GM23338 (cell line): ENCODE data around the gene CLP1. TPM values are rescaled to one million over a fixed set of nuclear protein-coding genes. Genes with fewer than 3 reads are reported as not detected.

Experiments used
- ATAC-seq: fragments of 200-7000 bp; cut with Tn5 transposase; 3 replicates; pipeline ENCODE4 v1.9.1; 2020
- DNase-seq: peaks from one replicate; pipeline ENCODE4 v3.0.0-alpha.2; 2015; ENCODE audit warnings: low spot score
- H2AFZ ChIP-seq: fragments of 200-600 bp; sonication (generic); 2 replicates; pipeline ENCODE4 v1.8.0; 2016; ENCODE audit warnings: antibody characterized with exemption, mild to moderate bottlenecking, moderate library complexity
- H3F3A ChIP-seq: fragments of 200-600 bp; sonication (generic); replicated peaks from 2 replicates; pipeline ENCODE4 v1.8.0; 2017; ENCODE audit warnings: antibody characterized with exemption, mixed run types, low read depth
- H3K27ac ChIP-seq: fragments of 200-600 bp; sonication (generic); 2 replicates; pipeline ENCODE4 v1.6.1; 2016; ENCODE audit warnings: low read depth
- H3K27me3 ChIP-seq: fragments of 200-600 bp; sonication (generic); 2 replicates; pipeline ENCODE4 v1.8.0; 2016; ENCODE audit warnings: mild to moderate bottlenecking, mixed run types, moderate library complexity; ENCODE audit not compliant: insufficient read depth
- H3K36me3 ChIP-seq: fragments of 200-600 bp; sonication (generic); 2 replicates; pipeline ENCODE4 v1.8.0; 2016; ENCODE audit warnings: mild to moderate bottlenecking; ENCODE audit not compliant: insufficient read depth
- H3K4me1 ChIP-seq: fragments of 200-600 bp; sonication (generic); 2 replicates; pipeline ENCODE4 v1.8.0; 2016; ENCODE audit warnings: mild to moderate bottlenecking, moderate library complexity; ENCODE audit not compliant: insufficient read depth
- H3K4me2 ChIP-seq: fragments of 200-600 bp; sonication (generic); 2 replicates; pipeline ENCODE4 v1.7.1; 2017; ENCODE audit warnings: mixed run types
- H3K4me3 ChIP-seq: fragments of 200-600 bp; sonication (generic); 2 replicates; pipeline ENCODE4 v1.6.1; 2016; ENCODE audit warnings: mixed run types
- H3K79me2 ChIP-seq: fragments of 200-600 bp; sonication (generic); replicated peaks from 2 replicates; pipeline ENCODE4 v1.8.0; 2017; ENCODE audit warnings: mild to moderate bottlenecking; ENCODE audit not compliant: insufficient read depth
- H3K9me2 ChIP-seq: fragments of 200-600 bp; sonication (generic); 2 replicates; pipeline ENCODE4 v1.8.0; 2017; ENCODE audit not compliant: insufficient read depth
- H4K20me1 ChIP-seq: fragments of 200-600 bp; sonication (generic); replicated peaks from 2 replicates; pipeline ENCODE4 v1.8.0; 2017; ENCODE audit warnings: mild to moderate bottlenecking; ENCODE audit not compliant: insufficient read depth
- H3K27ac Mint-ChIP-seq: 2 replicates; pipeline ENCODE4 v1.8.0; 2020; ENCODE audit warnings: inconsistent platforms, mild to moderate bottlenecking, moderate library complexity, mixed read lengths
- H3K27me3 Mint-ChIP-seq: 3 replicates; pipeline ENCODE4 v1.8.0; 2022; ENCODE audit warnings: low read depth, mild to moderate bottlenecking, moderate library complexity, mixed read lengths, inconsistent platforms; ENCODE audit not compliant: insufficient read depth, poor library complexity
- H3K36me3 Mint-ChIP-seq: 3 replicates; pipeline ENCODE4 v1.8.0; 2021; ENCODE audit warnings: low read depth, mild to moderate bottlenecking, inconsistent platforms, moderate library complexity, mixed read lengths
- H3K4me1 Mint-ChIP-seq: 3 replicates; pipeline ENCODE4 v1.8.0; 2020; ENCODE audit warnings: mild to moderate bottlenecking, inconsistent platforms, mixed read lengths
- H3K4me3 Mint-ChIP-seq: 3 replicates; pipeline ENCODE4 v1.8.0; 2021; ENCODE audit warnings: moderate library complexity, mild to moderate bottlenecking, inconsistent platforms, mixed read lengths
- H3K9me3 Mint-ChIP-seq: 3 replicates; pipeline ENCODE4 v1.8.0; 2020; ENCODE audit warnings: moderate library complexity, mild to moderate bottlenecking, inconsistent platforms, mixed read lengths
- CREB1 ChIP-seq: fragments of 250-450 bp; sonication (Bioruptor Pico); IDR thresholded peaks from 2 replicates; pipeline ENCODE4 v1.5.0; 2020; ENCODE audit warnings: low read depth, mild to moderate bottlenecking, moderate library complexity
- CTCF ChIP-seq, 2 experiments: fragments of 200-600 bp in 1 of 2; sonication (generic) in 1 of 2; conservative IDR thresholded peaks; 2 replicates each; pipeline versions ENCODE4 v1.5.1 to v1.6.1; 2016 to 2017; ENCODE audit warnings: antibody characterized with exemption in 2 of 2, low read depth in 2 of 2, mild to moderate bottlenecking in 2 of 2, moderate library complexity in 1 of 2
- EZH2 ChIP-seq: fragments of 200-600 bp; sonication (generic); IDR thresholded peaks from one replicate; pipeline ENCODE4 v1.8.0; 2017; ENCODE audit warnings: antibody characterized with exemption, mild to moderate bottlenecking, low read depth; ENCODE audit not compliant: unreplicated experiment
- EZH2phosphoT487 ChIP-seq: fragments of 200-600 bp; sonication (generic); IDR thresholded peaks from one replicate; pipeline ENCODE4 v1.8.1; 2018; ENCODE audit warnings: antibody characterized with exemption; ENCODE audit not compliant: unreplicated experiment
- NANOG ChIP-seq: IDR thresholded peaks from 2 replicates; pipeline ENCODE4 v1.6.1; 2016; ENCODE audit warnings: antibody characterized with exemption, borderline replicate concordance
- POLR2AphosphoS5 ChIP-seq: IDR thresholded peaks from 2 replicates; pipeline ENCODE4 v1.6.1; 2016; ENCODE audit warnings: antibody characterized with exemption, low read depth
- REST ChIP-seq: IDR thresholded peaks from one replicate; pipeline ENCODE4 v1.6.1; 2018; ENCODE audit warnings: antibody characterized with exemption; ENCODE audit not compliant: unreplicated experiment
- STAT1 ChIP-seq: IDR thresholded peaks from one replicate; pipeline ENCODE4 v1.6.1; 2016; ENCODE audit warnings: antibody characterized with exemption; ENCODE audit not compliant: unreplicated experiment
- ZNF331 ChIP-seq: fragments of 250-450 bp; sonication (Bioruptor Pico); IDR thresholded peaks from 2 replicates; pipeline ENCODE4 v1.5.0; 2020; ENCODE audit warnings: low read depth, mild to moderate bottlenecking, moderate library complexity
- ZNF462 ChIP-seq: fragments of 250-450 bp; sonication (Bioruptor Pico); IDR thresholded peaks from 2 replicates; pipeline ENCODE4 v1.5.0; 2020; ENCODE audit warnings: mild to moderate bottlenecking, moderate library complexity
- polyA plus RNA-seq: library from polyadenylated mRNA; unstranded; fragments of >200 nt; fragmentation: Nextera tagmentation; extraction: Ambion mirVana; gene quantifications from 2 replicates; pipeline ENCODE4 v1.2.1, GENCODE V29; 2016
- total RNA-seq: library from RNA; depleted of rRNA; stranded (reverse); fragments of >200 nt; shearing (Covaris generic); gene quantifications from 2 replicates; pipeline ENCODE4 v1.2.3, GENCODE V29; 2014

CLP1 gene
- total and polyA plus RNA-seq, 2 experiments from 2014 or later: 16.8 to 25.2 TPM

- Mint-ChIP-seq H3K4me1 (peaks cover 93% of the 10 kb centered on the region), H3K27me3 (peaks cover 59% of the 10 kb centered on the region), H3K9me3 (peaks cover 13% of the 10 kb centered on the region), H3K36me3 (peaks cover 27% of the 10 kb centered on the region), H3K4me3 (peak overlapping the region; percentile 73), H3K27ac (peak overlapping the region; percentile 65; the same call in 1 of the 2 replicates)
- TF ChIP-seq ZNF331 (CRISPR knock-in tag): no peak
- no peak for TF ChIP-seq EZH2
- TF ChIP-seq POLR2AphosphoS5: no peak
- no peak for TF ChIP-seq CREB1 (CRISPR knock-in tag)
- no peak for TF ChIP-seq NANOG
- no peak for TF ChIP-seq EZH2phosphoT487
- peak; percentile 27 for TF ChIP-seq STAT1
- H3K27ac ChIP-seq: peak overlapping the region; percentile 93
- H3K4me3 ChIP-seq: peak overlapping the region; percentile 73
- peaks cover 37% of the 10 kb centered on the region for H4K20me1 ChIP-seq
- H3K36me3 ChIP-seq: peaks cover 9% of the 10 kb centered on the region; the same call in 1 of the 2 replicates
- no peak for ATAC-seq
- H3F3A ChIP-seq: peaks cover 74% of the 10 kb centered on the region
- peak overlapping the region; percentile 98 for H3K4me2 ChIP-seq
- H3K9me2 ChIP-seq: peaks cover 6% of the 10 kb centered on the region
- peaks cover 82% of the 10 kb centered on the region for H3K4me1 ChIP-seq
- peaks cover 12% of the 10 kb centered on the region for H3K27me3 ChIP-seq
- H2AFZ ChIP-seq: no peak overlapping the region
- peaks cover 19% of the 10 kb centered on the region for H3K79me2 ChIP-seq
- no peak for DNase-seq
Observed at GRCh38 chr11:57646194-57646798, 11.3 kb upstream of the CLP1 start.

- peak; percentile 2 for ATAC-seq
- Histone ChIP-seq H2AFZ (no peak overlapping the region), H3K27ac (peak overlapping the region; percentile 93)
- TF ChIP-seq REST (peak; percentile 34), CTCF (conservative IDR thresholded peaks at IDR 0.05; ENCODE audit: low read depth in 2 of 2) (no peak), ZNF462 (no peak), EZH2phosphoT487 (no peak)
Observed at GRCh38 chr11:57646799-57647303, 10.7 kb upstream of the CLP1 start.

More at GRCh38 chr11:57646799-57647303, 10.7 kb upstream of the CLP1 start:
- Mint-ChIP-seq H3K4me3 (peak overlapping the region; percentile 73), H3K36me3 (peaks cover 21% of the 10 kb centered on the region), H3K9me3 (peaks cover 13% of the 10 kb centered on the region), H3K27me3 (peaks cover 61% of the 10 kb centered on the region), H3K4me1 (peaks cover 92% of the 10 kb centered on the region), H3K27ac (peak overlapping the region; percentile 65)
- H3K36me3 ChIP-seq: peaks cover 9% of the 10 kb centered on the region; the same call in 1 of the 2 replicates
- H3K4me1 ChIP-seq: peaks cover 76% of the 10 kb centered on the region
- H3K9me2 ChIP-seq: peaks cover 10% of the 10 kb centered on the region
- H4K20me1 ChIP-seq: peaks cover 33% of the 10 kb centered on the region
- H3K27me3 ChIP-seq: peaks cover 18% of the 10 kb centered on the region
- H3K4me2 ChIP-seq: peak overlapping the region; percentile 98
- H3F3A ChIP-seq: peaks cover 69% of the 10 kb centered on the region
- peak overlapping the region; percentile 73 for H3K4me3 ChIP-seq
- H3K79me2 ChIP-seq: peaks cover 14% of the 10 kb centered on the region
- peak; percentile 61 for DNase-seq
